Measurements from ENCODE around the gene ROR1.

ROR1 gene

DNA sequence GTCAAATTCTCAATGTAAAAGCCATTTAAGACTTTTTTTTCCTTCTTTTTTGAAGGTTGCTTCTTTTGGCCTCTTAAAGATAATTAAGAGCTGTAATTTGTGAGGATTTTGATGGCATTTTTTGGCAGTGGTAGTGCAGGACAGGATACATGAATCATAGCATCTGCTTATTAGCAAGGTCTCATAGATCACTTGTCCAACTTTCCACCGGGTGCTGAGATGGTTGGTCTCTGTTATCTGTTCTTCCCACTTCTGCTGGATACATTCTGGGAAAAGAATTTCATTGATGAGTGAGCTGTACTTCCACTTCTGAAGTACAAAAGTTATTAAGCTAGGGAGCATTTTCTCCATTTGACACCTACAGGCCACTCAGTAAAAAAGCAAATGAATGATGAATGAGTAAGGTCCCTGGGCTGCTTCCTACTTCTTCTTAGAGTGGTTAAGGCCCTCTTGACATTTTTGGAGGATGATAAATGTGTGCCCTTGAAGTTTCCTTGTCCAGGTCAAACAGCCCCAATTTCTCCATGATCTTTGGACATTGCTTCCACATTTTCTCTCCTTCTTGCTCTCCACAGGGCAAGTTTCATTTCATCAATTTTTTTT is 100.6 kb downstream of the ROR1 start:
- H3K9ac ChIP-seq (ENCODE audit: low read length), result no peak overlapping the region
- no peaks in the 10 kb centered on the region for H3K27me3 ChIP-seq (ENCODE audit: control insufficient read depth, insufficient read depth, low read length)
- H3K4me1 ChIP-seq (ENCODE audit: control insufficient read depth, insufficient read depth, low read length), result peaks cover 36% of the 10 kb centered on the region
- peak overlapping the region; percentile 2 for H3K27ac ChIP-seq (ENCODE audit: low read depth, low read length)
- H3K4me3 ChIP-seq (ENCODE audit: low read length), result no peak overlapping the region
- H3K36me3 ChIP-seq (ENCODE audit: control insufficient read depth, insufficient read depth, low read length), result no peaks in the 10 kb centered on the region

DNA sequence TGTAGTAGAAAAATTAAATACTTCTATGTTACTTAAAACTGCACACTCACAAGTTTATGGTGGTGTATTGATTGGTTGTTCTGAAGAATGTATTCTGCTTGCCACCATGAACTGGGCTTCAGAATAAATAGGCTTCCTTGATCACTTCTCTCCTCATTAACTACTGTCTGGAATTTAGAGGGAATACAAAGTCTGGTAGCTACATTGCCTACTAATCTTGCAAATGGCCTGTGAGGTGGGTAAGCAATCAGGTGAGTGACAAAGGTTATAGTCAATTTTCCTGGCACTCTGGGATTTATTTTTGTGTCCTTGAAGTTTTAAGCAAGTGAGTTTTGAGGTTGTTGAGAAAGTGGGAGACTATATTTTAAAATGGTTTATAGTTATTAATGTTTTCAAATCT is 101.8 kb downstream of the ROR1 start:
- Histone ChIP-seq H3K27ac (ENCODE audit: low read depth, low read length) (no peak overlapping the region), H3K4me1 (ENCODE audit: control insufficient read depth, insufficient read depth, low read length) (peaks cover 36% of the 10 kb centered on the region), H3K9ac (ENCODE audit: low read length) (no peak overlapping the region), H3K4me3 (ENCODE audit: low read length) (no peak overlapping the region), H3K36me3 (ENCODE audit: control insufficient read depth, insufficient read depth, low read length) (no peaks in the 10 kb centered on the region), H3K27me3 (ENCODE audit: control insufficient read depth, insufficient read depth, low read length) (no peaks in the 10 kb centered on the region)

DNA sequence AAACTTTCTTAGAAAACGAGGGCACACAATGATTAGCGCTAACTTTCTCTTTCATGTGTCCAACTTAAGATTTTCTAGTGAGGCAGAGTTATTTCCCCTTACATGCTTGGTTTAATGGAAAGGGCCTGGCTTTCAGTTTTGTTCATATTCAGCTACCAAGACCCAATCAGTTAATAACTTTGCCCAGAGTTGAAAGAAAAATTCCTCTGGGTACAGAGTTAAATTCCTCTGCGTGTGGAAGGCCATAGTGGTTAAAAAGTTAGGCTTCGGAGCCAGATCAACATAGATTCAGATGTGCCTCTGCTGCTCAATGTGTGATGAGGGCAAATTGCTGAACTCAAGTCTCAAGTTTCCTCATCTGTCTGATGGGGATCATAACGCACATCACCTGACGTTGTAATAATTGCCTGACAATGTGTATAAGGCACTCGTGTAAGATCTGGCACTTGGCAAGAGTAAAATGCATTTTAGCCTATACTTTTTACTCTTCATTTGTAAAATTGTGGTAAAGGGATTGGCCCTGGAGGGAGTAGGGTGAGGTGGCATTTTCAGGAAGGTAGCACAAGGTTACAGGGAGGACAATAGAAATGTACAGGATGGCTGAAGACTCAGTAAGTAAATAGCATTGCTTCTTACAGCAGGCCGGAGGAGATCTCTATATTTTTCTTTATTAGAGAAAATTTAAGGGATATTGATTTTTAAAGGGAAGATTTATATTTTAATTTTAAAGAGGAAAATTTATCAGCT is 103.4 kb downstream of the ROR1 start:
- Histone ChIP-seq H3K9ac (ENCODE audit: low read length) (no peak overlapping the region), H3K27me3 (ENCODE audit: control insufficient read depth, insufficient read depth, low read length) (no peaks in the 10 kb centered on the region), H3K4me3 (ENCODE audit: low read length) (no peak overlapping the region), H3K27ac (ENCODE audit: low read depth, low read length) (no peak overlapping the region), H3K4me1 (ENCODE audit: control insufficient read depth, insufficient read depth, low read length) (peaks cover 36% of the 10 kb centered on the region), H3K36me3 (ENCODE audit: control insufficient read depth, insufficient read depth, low read length) (no peaks in the 10 kb centered on the region)

DNA sequence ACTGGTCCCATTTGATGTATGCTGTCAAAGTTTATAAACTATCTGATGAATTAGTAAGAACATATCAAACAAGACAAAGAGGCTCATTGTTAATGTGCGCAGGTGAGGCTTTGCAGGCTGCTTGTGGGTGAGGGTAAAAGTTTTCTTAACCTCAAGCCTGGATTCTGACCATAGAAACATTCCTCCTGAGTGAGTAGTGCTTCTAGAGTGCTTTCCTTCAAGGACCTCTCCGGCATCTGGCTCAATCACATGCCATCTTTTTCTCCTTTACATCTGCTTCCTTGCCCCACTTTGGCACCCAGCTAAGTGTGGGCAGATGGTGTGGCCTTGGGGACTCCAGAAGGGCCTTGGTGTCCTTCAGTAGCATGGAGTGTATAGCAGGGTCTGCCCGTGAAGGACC is 104.0 kb downstream of the ROR1 start:
- Histone ChIP-seq H3K4me1 (ENCODE audit: control insufficient read depth, insufficient read depth, low read length) (peaks cover 36% of the 10 kb centered on the region), H3K27ac (ENCODE audit: low read depth, low read length) (no peak overlapping the region)

DNA sequence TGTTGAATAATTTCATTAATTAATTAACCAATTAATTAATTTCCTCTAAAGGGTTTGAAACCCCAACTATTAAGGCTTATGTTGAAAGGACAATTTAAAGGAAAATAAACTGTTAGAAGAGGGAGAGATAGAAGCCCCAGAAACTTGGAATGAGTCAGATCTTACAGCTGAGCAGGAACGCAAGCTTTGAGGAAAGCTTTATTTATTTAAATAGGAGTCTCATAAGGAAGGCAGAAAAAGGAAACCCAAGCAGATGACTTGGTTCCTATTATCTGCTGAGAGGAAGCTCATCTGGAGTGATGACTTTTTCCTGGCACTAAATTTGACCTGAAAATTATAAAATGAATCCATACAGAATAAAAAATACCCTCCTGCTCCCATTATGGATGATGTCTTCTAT is 105.1 kb downstream of the ROR1 start:
- H3K4me3 ChIP-seq (ENCODE audit: low read length), result no peak overlapping the region
- peaks cover 36% of the 10 kb centered on the region for H3K4me1 ChIP-seq (ENCODE audit: control insufficient read depth, insufficient read depth, low read length)
- H3K27ac ChIP-seq (ENCODE audit: low read depth, low read length), result no peak overlapping the region
- H3K36me3 ChIP-seq (ENCODE audit: control insufficient read depth, insufficient read depth, low read length), result no peaks in the 10 kb centered on the region
- H3K9ac ChIP-seq (ENCODE audit: low read length), result no peak overlapping the region
- no peaks in the 10 kb centered on the region for H3K27me3 ChIP-seq (ENCODE audit: control insufficient read depth, insufficient read depth, low read length)

More for the DNA sequence above, 104.0 kb downstream of the ROR1 start:
- Histone ChIP-seq H3K4me3 (ENCODE audit: low read length) (no peak overlapping the region), H3K9ac (ENCODE audit: low read length) (no peak overlapping the region), H3K36me3 (ENCODE audit: control insufficient read depth, insufficient read depth, low read length) (no peaks in the 10 kb centered on the region), H3K27me3 (ENCODE audit: control insufficient read depth, insufficient read depth, low read length) (no peaks in the 10 kb centered on the region)

DNA sequence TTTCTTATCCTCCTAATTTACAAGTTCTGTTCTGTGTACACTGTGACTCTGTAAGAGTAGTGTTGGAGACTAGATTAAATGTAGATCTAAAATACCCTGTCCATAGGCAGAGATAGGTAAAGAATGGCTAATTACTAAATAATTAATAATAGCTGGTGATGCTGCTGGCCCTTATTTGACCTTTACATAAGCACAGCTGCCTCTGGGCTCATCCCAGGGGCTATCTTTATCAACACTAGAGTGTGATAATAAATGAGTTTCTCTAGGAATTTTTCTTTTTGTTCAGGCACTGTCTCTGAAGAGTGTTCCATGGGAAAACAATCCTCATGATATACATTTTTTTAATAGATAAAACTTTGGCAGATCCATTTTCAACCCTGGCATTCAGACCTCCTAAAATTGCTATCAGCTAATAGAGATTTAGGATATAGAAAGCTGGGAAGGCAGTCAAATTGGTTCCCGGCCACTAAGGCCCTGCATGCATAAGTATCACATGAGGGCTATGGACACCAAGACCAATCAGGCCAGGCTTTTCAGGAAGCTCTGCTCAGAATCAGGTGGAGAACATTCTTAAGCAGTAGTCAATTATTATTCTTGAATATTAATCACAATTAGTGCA is 107.2 kb downstream of the ROR1 start:
- H3K27me3 ChIP-seq (ENCODE audit: control insufficient read depth, insufficient read depth, low read length), result no peaks in the 10 kb centered on the region
- no peak overlapping the region for H3K9ac ChIP-seq (ENCODE audit: low read length)
- no peaks in the 10 kb centered on the region for H3K36me3 ChIP-seq (ENCODE audit: control insufficient read depth, insufficient read depth, low read length)
- peaks cover 29% of the 10 kb centered on the region for H3K4me1 ChIP-seq (ENCODE audit: control insufficient read depth, insufficient read depth, low read length)
- H3K4me3 ChIP-seq (ENCODE audit: low read length), result no peak overlapping the region
- no peak overlapping the region for H3K27ac ChIP-seq (ENCODE audit: low read depth, low read length)

DNA sequence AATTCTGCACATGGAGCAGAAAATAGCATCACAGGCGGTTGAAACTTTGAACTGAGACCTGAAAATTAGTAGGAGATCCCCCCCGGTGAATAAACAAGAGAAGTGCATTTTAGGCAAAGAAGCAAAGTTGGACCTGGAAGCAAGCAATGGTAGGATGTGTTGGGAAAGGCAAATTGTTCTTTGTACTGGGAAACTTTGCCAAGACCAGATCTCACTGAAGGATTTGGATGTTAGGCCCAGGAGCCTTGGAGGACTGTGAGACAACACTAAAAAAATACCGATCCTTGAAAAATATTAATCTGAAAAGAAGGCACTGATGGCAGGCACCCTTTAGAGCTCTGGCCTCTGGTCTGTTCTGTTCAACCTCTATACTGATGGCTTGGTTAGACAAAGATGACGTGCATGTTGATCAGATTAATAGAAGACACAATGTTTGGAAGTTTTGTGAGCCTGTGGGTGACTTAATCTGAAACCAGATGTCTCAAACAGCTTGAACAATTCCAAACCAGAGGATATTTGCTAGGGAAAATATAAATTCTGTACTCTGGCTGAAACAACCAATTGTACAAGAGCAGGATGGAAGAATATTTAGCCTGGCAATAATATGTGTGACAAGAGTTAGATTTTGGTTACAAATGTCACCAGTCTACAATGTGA is 108.4 kb downstream of the ROR1 start:
- Histone ChIP-seq H3K27me3 (ENCODE audit: control insufficient read depth, insufficient read depth, low read length) (no peaks in the 10 kb centered on the region), H3K36me3 (ENCODE audit: control insufficient read depth, insufficient read depth, low read length) (no peaks in the 10 kb centered on the region), H3K9ac (ENCODE audit: low read length) (no peak overlapping the region), H3K4me1 (ENCODE audit: control insufficient read depth, insufficient read depth, low read length) (peaks cover 18% of the 10 kb centered on the region), H3K4me3 (ENCODE audit: low read length) (no peak overlapping the region), H3K27ac (ENCODE audit: low read depth, low read length) (peak overlapping the region; percentile 43)

DNA sequence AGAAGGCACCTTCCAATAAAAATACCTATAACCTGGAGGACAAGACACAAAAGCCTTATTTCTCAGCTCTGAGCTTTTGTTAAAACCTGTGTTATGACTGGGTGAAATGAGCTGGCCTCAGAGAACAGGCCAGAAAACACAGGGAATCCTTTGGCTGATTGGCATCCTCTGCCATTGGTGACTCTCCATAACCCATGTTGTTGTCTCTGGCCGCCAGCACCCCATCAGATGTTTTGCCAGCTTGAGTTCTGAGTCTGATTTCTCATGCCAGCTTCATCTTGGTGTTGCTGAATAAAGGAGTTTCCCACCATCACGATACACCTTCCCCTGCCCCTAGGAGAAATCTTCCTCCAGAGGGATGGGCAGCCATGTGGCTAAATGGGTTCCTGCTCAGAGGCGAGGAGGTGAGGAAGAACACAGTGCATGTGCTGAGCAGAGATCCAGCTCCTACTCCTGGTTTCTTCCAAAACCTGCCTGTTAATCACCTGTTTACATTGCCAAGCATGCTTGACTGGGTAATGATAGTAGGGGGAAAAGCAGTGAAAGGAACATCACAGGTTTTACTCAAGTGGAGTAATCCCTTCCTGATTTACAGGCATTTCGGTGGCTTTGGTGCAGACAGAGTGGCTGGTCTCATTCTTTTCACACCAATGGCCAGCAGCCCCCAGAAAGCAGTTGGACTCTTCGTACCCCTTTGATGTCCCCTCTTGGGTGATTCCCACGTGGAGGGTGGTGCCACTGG is 109.8 kb downstream of the ROR1 start:
- no peaks in the 10 kb centered on the region for H3K27me3 ChIP-seq (ENCODE audit: control insufficient read depth, insufficient read depth, low read length)
- H3K4me1 ChIP-seq (ENCODE audit: control insufficient read depth, insufficient read depth, low read length), result peaks cover 7% of the 10 kb centered on the region
- H3K36me3 ChIP-seq (ENCODE audit: control insufficient read depth, insufficient read depth, low read length), result no peaks in the 10 kb centered on the region
- H3K4me3 ChIP-seq (ENCODE audit: low read length), result no peak overlapping the region
- no peak overlapping the region for H3K27ac ChIP-seq (ENCODE audit: low read depth, low read length)
- no peak overlapping the region for H3K9ac ChIP-seq (ENCODE audit: low read length)

DNA sequence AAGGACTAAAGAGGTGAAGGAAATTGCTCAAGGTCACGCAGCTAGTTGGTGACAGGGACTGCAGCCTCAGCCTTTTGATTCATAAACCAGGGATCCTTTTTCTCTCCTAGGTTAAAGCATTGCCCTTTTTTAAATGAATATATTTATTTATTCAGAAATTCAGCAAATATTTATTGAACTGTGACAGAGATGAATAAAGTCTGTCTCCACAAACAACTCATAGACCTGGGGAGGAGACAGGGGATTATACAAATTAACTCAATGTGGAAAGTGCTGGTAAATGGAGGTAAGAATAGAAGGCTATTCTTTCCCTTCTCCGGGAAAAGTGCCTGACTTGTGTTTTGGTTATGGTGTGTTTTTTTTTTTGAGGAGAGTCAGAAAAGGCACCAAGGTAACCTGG is 110.7 kb downstream of the ROR1 start:
- no peak overlapping the region for H3K4me3 ChIP-seq (ENCODE audit: low read length)
- H3K27ac ChIP-seq (ENCODE audit: low read depth, low read length), result no peak overlapping the region
- H3K4me1 ChIP-seq (ENCODE audit: control insufficient read depth, insufficient read depth, low read length), result no peaks in the 10 kb centered on the region
- no peaks in the 10 kb centered on the region for H3K36me3 ChIP-seq (ENCODE audit: control insufficient read depth, insufficient read depth, low read length)
- H3K9ac ChIP-seq (ENCODE audit: low read length), result no peak overlapping the region
- H3K27me3 ChIP-seq (ENCODE audit: control insufficient read depth, insufficient read depth, low read length), result no peaks in the 10 kb centered on the region

DNA sequence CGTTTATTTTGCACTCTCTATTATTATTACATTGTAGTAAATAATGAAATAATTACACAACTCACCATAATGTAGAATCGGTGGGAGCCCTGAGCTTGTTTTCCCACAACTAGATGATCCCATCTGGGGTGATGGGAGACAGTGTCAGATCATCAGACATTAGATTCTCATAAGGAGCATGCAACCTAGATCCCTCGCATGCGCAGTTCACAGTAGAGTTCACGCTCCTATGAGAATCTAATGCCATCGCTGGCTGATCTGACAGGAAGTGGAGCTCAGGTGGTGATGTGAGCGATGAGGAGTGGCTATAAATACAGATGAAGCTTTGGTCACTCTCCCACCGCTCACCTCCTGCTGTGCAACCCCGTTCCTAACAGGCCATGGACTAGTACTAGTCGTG is 112.1 kb downstream of the ROR1 start:
- Histone ChIP-seq H3K27me3 (ENCODE audit: control insufficient read depth, insufficient read depth, low read length) (no peaks in the 10 kb centered on the region), H3K27ac (ENCODE audit: low read depth, low read length) (no peak overlapping the region), H3K4me1 (ENCODE audit: control insufficient read depth, insufficient read depth, low read length) (no peaks in the 10 kb centered on the region), H3K4me3 (ENCODE audit: low read length) (no peak overlapping the region), H3K9ac (ENCODE audit: low read length) (no peak overlapping the region), H3K36me3 (ENCODE audit: control insufficient read depth, insufficient read depth, low read length) (no peaks in the 10 kb centered on the region)

DNA sequence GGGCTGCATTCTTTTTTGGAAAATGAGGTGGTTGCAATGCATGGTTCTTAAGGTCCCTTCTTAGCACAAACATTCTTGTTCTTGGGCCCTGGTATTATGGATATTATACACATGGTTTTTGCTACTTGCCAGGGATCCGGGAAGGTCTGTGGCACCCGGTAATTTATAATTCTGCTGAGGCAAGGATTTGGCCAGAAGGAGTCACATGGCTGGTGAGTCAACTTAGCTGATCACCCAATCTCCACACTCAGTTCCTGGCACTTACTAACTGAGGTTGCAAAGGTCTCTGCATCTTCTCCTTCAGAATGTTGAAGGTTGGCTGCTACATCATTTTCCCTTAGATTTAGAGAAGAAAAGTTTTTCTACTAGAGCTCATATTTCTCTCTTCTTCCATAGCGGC is 112.5 kb downstream of the ROR1 start:
- Histone ChIP-seq H3K36me3 (ENCODE audit: control insufficient read depth, insufficient read depth, low read length) (no peaks in the 10 kb centered on the region), H3K9ac (ENCODE audit: low read length) (no peak overlapping the region), H3K27ac (ENCODE audit: low read depth, low read length) (no peak overlapping the region), H3K27me3 (ENCODE audit: control insufficient read depth, insufficient read depth, low read length) (no peaks in the 10 kb centered on the region), H3K4me3 (ENCODE audit: low read length) (no peak overlapping the region), H3K4me1 (ENCODE audit: control insufficient read depth, insufficient read depth, low read length) (no peaks in the 10 kb centered on the region)

DNA sequence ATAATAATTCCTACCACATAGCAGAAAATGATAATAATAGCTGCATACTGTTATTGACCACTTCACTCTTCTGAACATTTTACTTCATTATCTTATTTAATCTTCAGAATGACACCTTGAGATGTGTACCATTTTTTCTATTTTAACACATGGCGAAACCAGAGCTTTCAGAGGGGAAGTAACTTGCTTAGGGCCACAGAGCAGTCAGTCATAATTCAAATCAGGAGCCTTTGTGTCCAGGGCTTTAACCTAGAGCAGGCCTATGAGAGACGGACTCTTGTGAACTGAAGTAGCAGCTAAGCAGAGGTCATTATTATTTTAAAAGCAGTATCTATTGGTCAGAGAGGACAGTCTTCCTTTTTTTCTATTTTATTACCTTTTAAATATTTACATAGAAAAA is 114.0 kb downstream of the ROR1 start:
- Histone ChIP-seq H3K27ac (ENCODE audit: low read depth, low read length) (no peak overlapping the region), H3K27me3 (ENCODE audit: control insufficient read depth, insufficient read depth, low read length) (no peaks in the 10 kb centered on the region), H3K36me3 (ENCODE audit: control insufficient read depth, insufficient read depth, low read length) (no peaks in the 10 kb centered on the region), H3K4me1 (ENCODE audit: control insufficient read depth, insufficient read depth, low read length) (no peaks in the 10 kb centered on the region), H3K9ac (ENCODE audit: low read length) (no peak overlapping the region), H3K4me3 (ENCODE audit: low read length) (no peak overlapping the region)
